Progenitor cell of endocrine pancreas (in vitro differentiated cells): ENCODE data around the gene COL3A1. TPM values are rescaled to one million over a fixed set of nuclear protein-coding genes. Genes with fewer than 3 reads are reported as not detected.

Experiments used
- DNase-seq: peaks from one replicate; pipeline ENCODE4 v3.0.0; 2021; ENCODE audit warnings: low spot score; ENCODE audit not compliant: unreplicated experiment
- H3K27ac Mint-ChIP-seq: 2 replicates; pipeline ENCODE4 v1.8.0; 2021; ENCODE audit warnings: mild to moderate bottlenecking, moderate library complexity, mixed read lengths
- H3K27me3 Mint-ChIP-seq: 2 replicates; pipeline ENCODE4 v1.8.0; 2021; ENCODE audit warnings: mixed read lengths
- H3K36me3 Mint-ChIP-seq: 2 replicates; pipeline ENCODE4 v1.8.0; 2022; ENCODE audit warnings: mixed read lengths; ENCODE audit not compliant: insufficient read depth
- H3K4me1 Mint-ChIP-seq: 2 replicates; pipeline ENCODE4 v1.8.0; 2021; ENCODE audit warnings: low read depth, mixed read lengths
- H3K4me3 Mint-ChIP-seq: 2 replicates; pipeline ENCODE4 v1.8.0; 2021; ENCODE audit warnings: low read depth, mild to moderate bottlenecking, moderate library complexity, mixed read lengths
- H3K9me3 Mint-ChIP-seq: 2 replicates; pipeline ENCODE4 v1.8.0; 2021; ENCODE audit warnings: low read depth, mixed read lengths
- total RNA-seq: library from RNA; stranded (reverse); gene quantifications from 2 replicates; pipeline ENCODE4 v1.2.1, GENCODE V29; 2021
- TF ChIP-seq, protein P1 (sequence below): fragments of 200-600 bp; sonication (generic); IDR thresholded peaks from one replicate; pipeline ENCODE4 v1.5.0; 2021; ENCODE audit warnings: antibody characterized with exemption, mild to moderate bottlenecking; ENCODE audit not compliant: unreplicated experiment

The COL3A1 gene
- total RNA-seq, 1 donor from 2014 or later: 15.5 TPM

- H3K27me3 Mint-ChIP-seq: no peaks in the 10 kb centered on the region
- no peaks in the 10 kb centered on the region for H3K36me3 Mint-ChIP-seq
- H3K4me3 Mint-ChIP-seq: no peak overlapping the region
- TF ChIP-seq, protein P1, sequence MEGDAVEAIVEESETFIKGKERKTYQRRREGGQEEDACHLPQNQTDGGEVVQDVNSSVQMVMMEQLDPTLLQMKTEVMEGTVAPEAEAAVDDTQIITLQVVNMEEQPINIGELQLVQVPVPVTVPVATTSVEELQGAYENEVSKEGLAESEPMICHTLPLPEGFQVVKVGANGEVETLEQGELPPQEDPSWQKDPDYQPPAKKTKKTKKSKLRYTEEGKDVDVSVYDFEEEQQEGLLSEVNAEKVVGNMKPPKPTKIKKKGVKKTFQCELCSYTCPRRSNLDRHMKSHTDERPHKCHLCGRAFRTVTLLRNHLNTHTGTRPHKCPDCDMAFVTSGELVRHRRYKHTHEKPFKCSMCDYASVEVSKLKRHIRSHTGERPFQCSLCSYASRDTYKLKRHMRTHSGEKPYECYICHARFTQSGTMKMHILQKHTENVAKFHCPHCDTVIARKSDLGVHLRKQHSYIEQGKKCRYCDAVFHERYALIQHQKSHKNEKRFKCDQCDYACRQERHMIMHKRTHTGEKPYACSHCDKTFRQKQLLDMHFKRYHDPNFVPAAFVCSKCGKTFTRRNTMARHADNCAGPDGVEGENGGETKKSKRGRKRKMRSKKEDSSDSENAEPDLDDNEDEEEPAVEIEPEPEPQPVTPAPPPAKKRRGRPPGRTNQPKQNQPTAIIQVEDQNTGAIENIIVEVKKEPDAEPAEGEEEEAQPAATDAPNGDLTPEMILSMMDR: no peak
- no peak for DNase-seq
- H3K9me3 Mint-ChIP-seq: no peaks in the 10 kb centered on the region
- no peaks in the 10 kb centered on the region for H3K4me1 Mint-ChIP-seq
- H3K27ac Mint-ChIP-seq: no peak overlapping the region
Observed at GRCh38 chr2:188979187-188980114, 5.3 kb downstream of the COL3A1 start.

- TF ChIP-seq, protein P1: peak; percentile 45
- no peaks in the 10 kb centered on the region for H3K4me1 Mint-ChIP-seq
- no peak overlapping the region for H3K27ac Mint-ChIP-seq
- DNase-seq: no peak
- H3K4me3 Mint-ChIP-seq: no peak overlapping the region
- no peaks in the 10 kb centered on the region for H3K9me3 Mint-ChIP-seq
- no peaks in the 10 kb centered on the region for H3K27me3 Mint-ChIP-seq
- H3K36me3 Mint-ChIP-seq: no peaks in the 10 kb centered on the region
Observed at GRCh38 chr2:188983427-188984064, 9.4 kb downstream of the COL3A1 start.

GRCh38 chr2:188984065-188984491 lies 9.9 kb downstream of the COL3A1 start:
- TF ChIP-seq, protein P1: no peak
- Mint-ChIP-seq H3K27ac (no peak overlapping the region), H3K36me3 (no peaks in the 10 kb centered on the region), H3K4me3 (no peak overlapping the region), H3K27me3 (no peaks in the 10 kb centered on the region), H3K9me3 (no peaks in the 10 kb centered on the region), H3K4me1 (no peaks in the 10 kb centered on the region)
- DNase-seq: no peak

DNA sequence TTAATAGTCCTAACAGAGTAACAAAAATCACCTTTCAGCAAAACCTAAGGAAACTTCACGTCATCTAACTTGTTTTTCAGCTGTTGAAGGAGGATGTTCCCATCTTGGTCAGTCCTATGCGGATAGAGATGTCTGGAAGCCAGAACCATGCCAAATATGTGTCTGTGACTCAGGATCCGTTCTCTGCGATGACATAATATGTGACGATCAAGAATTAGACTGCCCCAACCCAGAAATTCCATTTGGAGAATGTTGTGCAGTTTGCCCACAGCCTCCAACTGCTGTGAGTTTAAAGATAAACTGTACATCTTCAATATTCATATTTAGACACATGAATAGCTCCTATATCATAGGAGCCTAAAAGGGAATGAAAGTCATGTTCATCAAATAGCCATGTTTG lies 10.5 kb downstream of the COL3A1 start:
- Mint-ChIP-seq H3K4me1 (no peaks in the 10 kb centered on the region), H3K36me3 (no peaks in the 10 kb centered on the region), H3K4me3 (no peak overlapping the region), H3K9me3 (no peaks in the 10 kb centered on the region), H3K27me3 (no peaks in the 10 kb centered on the region), H3K27ac (no peak overlapping the region)
- no peak for DNase-seq
- TF ChIP-seq, protein P1: no peak

DNA sequence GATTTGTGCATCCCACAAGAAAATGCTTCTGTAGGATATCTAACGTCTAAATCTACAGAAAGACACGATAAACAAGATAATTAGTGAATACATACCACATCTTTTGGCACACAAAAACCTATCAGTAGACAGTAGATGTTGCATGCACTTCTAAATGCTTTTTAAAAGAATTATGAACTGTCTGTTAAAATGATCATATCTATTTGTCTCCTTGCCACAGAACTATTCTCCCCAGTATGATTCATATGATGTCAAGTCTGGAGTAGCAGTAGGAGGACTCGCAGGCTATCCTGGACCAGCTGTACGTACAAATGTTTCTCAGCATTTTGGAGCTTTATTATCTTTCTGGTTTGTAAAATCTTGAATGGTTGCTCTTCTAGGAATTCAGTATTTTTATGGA lies 12.7 kb downstream of the COL3A1 start:
- Mint-ChIP-seq H3K36me3 (no peaks in the 10 kb centered on the region), H3K27ac (no peak overlapping the region), H3K4me1 (no peaks in the 10 kb centered on the region), H3K27me3 (no peaks in the 10 kb centered on the region), H3K4me3 (no peak overlapping the region), H3K9me3 (no peaks in the 10 kb centered on the region)
- no peak for DNase-seq
- TF ChIP-seq, protein P1: no peak
